ENCODE measurements around the gene CTH. TPM values are rescaled to one million over a fixed set of nuclear protein-coding genes. Genes with fewer than 3 reads are reported as not detected.

The CTH gene
- total and polyA plus RNA-seq, 2 of the 13 experiments (the other 11 are each of a cell fraction or from before 2014, with no cell fraction given), result 8.7 to 19.7 TPM

GRCh38 chr1:70376196-70376595, 34.9 kb upstream of the CTH start:
- in situ Hi-C loops (cut with HindIII; ENCODE audit: extremely low pct_ligation_motif_present, low pct_unique_long_range_greater_than_20kb), result no loop called here

More at GRCh38 chr1:70376196-70376595, 34.9 kb upstream of the CTH start:
- H4K20me1 ChIP-seq (ENCODE audit: insufficient read depth, low read length), result no peaks in the 10 kb centered on the region
- no peak overlapping the region for H3K27ac ChIP-seq (ENCODE audit: extremely low read length, insufficient read depth, low read length)
- FAIRE-seq (no peak), ATAC-seq (no peak), DNase-seq (ENCODE audit: low spot score) (no peak)
- H3K4me2 ChIP-seq (ENCODE audit: low read depth, low read length), result no peak overlapping the region
- H3K79me2 ChIP-seq (ENCODE audit: insufficient read depth, low read length), result no peaks in the 10 kb centered on the region
- TF ChIP-seq ZNF441 (CRISPR knock-in tag; IDR thresholded peaks at IDR 0.05; ENCODE audit: borderline replicate concordance) (peak; percentile 51; the same call in 1 of the 2 replicates), E2F2 (CRISPR knock-in tag; IDR thresholded peaks at IDR 0.05; ENCODE audit: borderline replicate concordance) (no peak), ZEB1 (IDR thresholded peaks at IDR 0.05; ENCODE audit: insufficient replicate concordance, low read depth) (no peak), ARID3A (IDR thresholded peaks at IDR 0.05; ENCODE audit: low read depth, low read length) (no peak), DMAP1 (CRISPR knock-in tag; IDR thresholded peaks at IDR 0.05) (no peak), NFIB (CRISPR knock-in tag; IDR thresholded peaks at IDR 0.05; ENCODE audit: borderline replicate concordance) (no peak)
- BruUV-seq (replicated peaks), result no TSS peak
- ChIA-PET CTCF (ENCODE audit: low intra/inter-chr PET ratio, low total read pairs) (no interaction called here), POLR2A (no interaction called here)
- no peak overlapping the region for H3K9ac ChIP-seq (ENCODE audit: insufficient read depth, low read depth, low read length)
- no peaks in the 10 kb centered on the region for H3K27me3 ChIP-seq (ENCODE audit: control insufficient read depth in 1 of 2, insufficient read depth in 2 of 2, low read length in 2 of 2)
- no peak overlapping the region for H3K4me3 ChIP-seq (replicated peaks in 1 of 3; ENCODE audit: insufficient read depth in 1 of 3, low read depth in 2 of 3, low read length in 3 of 3)
- no peaks in the 10 kb centered on the region for H3K36me3 ChIP-seq (replicated peaks in 1 of 2; ENCODE audit: control insufficient read depth in 1 of 2, insufficient read depth in 2 of 2, low read length in 2 of 2)
- H3K4me1 ChIP-seq (ENCODE audit: insufficient read depth, low read length), result no peaks in the 10 kb centered on the region
- intact Hi-C loops (cut with micrococcal nuclease; ENCODE audit: unreplicated experiment), result no loop called here
- no peaks in the 10 kb centered on the region for H3K9me3 ChIP-seq (ENCODE audit: low read length)
- no peak overlapping the region for H2AFZ ChIP-seq (ENCODE audit: low read length)
- WGBS (ENCODE audit: low lambda C conversion rate), result 13% methylated on average over 6 of the region's 6 CpGs

Measured in HepG2 (cell line).